K562 (cell line): ENCODE measurements around the gene RNF144A. TPM values are rescaled to one million over a fixed set of nuclear protein-coding genes. Genes with fewer than 3 reads are reported as not detected.

Source experiments
- ATAC-seq: fragments of 200-7000 bp; cut with Tn5 transposase; 3 replicates; pipeline ENCODE4 v1.9.1; 2020; ENCODE audit warnings: moderate library complexity
- BruUV-seq: library from RNA; stranded (reverse); fragments of 400-500 nt; replicated peaks from 2 replicates; lab custom pipeline; 2021; lab: Mats Ljungman, UMichigan
- CTCF ChIA-PET: fragments of 300-600 bp; formaldehyde crosslinking; extraction: SDS; loops from one replicate; lab custom pipeline; 2021; ENCODE audit warnings: low intra/inter-chr PET ratio; lab: Yijun Ruan, JAX
- POLR2A ChIA-PET: fragments of 300-600, 350-650 bp; sonication (Branson Sonifier 250); formaldehyde crosslinking; extraction: SDS; loops from one replicate; lab custom pipeline; 2021; ENCODE audit warnings: antibody characterized with exemption, inconsistent platforms; lab: Yijun Ruan, JAX
- DNase-seq, 4 experiments: peaks; one replicate each; pipeline versions ENCODE4 v3.0.0 to v3.0.0-alpha.2; 2011 to 2018; ENCODE audit warnings: low spot score in 3 of 4, mixed read lengths in 3 of 4; ENCODE audit errors: extremely low read depth in 1 of 4
- FAIRE-seq: peaks from 2 replicates; lab custom pipeline; 2011; peaks lifted over from hg19 to GRCh38; lab: Jason Lieb, UNC
- H2AFZ ChIP-seq: 2 replicates; pipeline ENCODE4 v1.6.0; 2011; ENCODE audit warnings: low read depth, low read length, control low read depth, inconsistent platforms
- H3K27ac ChIP-seq: fragments of 200-600 bp; 3 replicates; pipeline ENCODE4 v1.8.0; 2011; ENCODE audit warnings: low read depth, mild to moderate bottlenecking, control low read depth, inconsistent platforms, low read length, moderate library complexity, mixed read lengths; ENCODE audit errors: extremely low read depth
- H3K27me3 ChIP-seq, 2 experiments: fragments of 300-600 bp in 1 of 2; 2 replicates in 1 of 2; 3 replicates in 1 of 2; pipeline versions ENCODE4 v1.6.0 to v1.8.0; 2011; ENCODE audit warnings: inconsistent platforms in 2 of 2, low read length in 2 of 2, mild to moderate bottlenecking in 1 of 2, mixed read lengths in 1 of 2, moderate library complexity in 1 of 2; ENCODE audit not compliant: control insufficient read depth in 2 of 2, insufficient read depth in 2 of 2
- H3K36me3 ChIP-seq: fragments of 300-600 bp; 3 replicates; pipeline ENCODE4 v1.8.0; 2011; ENCODE audit warnings: mild to moderate bottlenecking, low read length, inconsistent platforms; ENCODE audit not compliant: control insufficient read depth, insufficient read depth
- H3K4me1 ChIP-seq, 2 experiments: fragments of 200-600 bp in 1 of 2; replicated peaks in 1 of 2; 2 replicates in 1 of 2; 3 replicates in 1 of 2; pipeline versions ENCODE4 v1.5.1 to v1.8.0; 2011; ENCODE audit warnings: inconsistent platforms in 2 of 2, low read length in 2 of 2, mild to moderate bottlenecking in 1 of 2, mixed read lengths in 1 of 2, moderate library complexity in 1 of 2; ENCODE audit not compliant: control insufficient read depth in 2 of 2, insufficient read depth in 2 of 2
- H3K4me2 ChIP-seq: 2 replicates; pipeline ENCODE4 v1.6.1; 2011; ENCODE audit warnings: low read length, control low read depth, inconsistent platforms, mixed read lengths; ENCODE audit not compliant: insufficient read depth
- H3K4me3 ChIP-seq: fragments of 200-600 bp; sonication (generic), shearing (Covaris generic); 2 replicates; pipeline ENCODE4 v1.5.1; 2016; ENCODE audit warnings: control low read depth, inconsistent platforms
- H3K79me2 ChIP-seq: fragments of 200-600 bp; 3 replicates; pipeline ENCODE4 v1.8.0; 2011; ENCODE audit warnings: low read length, inconsistent platforms; ENCODE audit not compliant: control insufficient read depth, insufficient read depth
- H3K9ac ChIP-seq, 2 experiments: 2 replicates each; pipeline versions ENCODE4 v1.6.0 to v1.6.1; 2011; ENCODE audit warnings: low read depth in 2 of 2, low read length in 2 of 2, control low read depth in 1 of 2, inconsistent platforms in 1 of 2, mild to moderate bottlenecking in 1 of 2, mixed read lengths in 1 of 2; ENCODE audit not compliant: insufficient read depth in 1 of 2
- H3K9me1 ChIP-seq: one replicate; pipeline ENCODE4 v1.6.0; 2011; ENCODE audit warnings: inconsistent platforms, mild to moderate bottlenecking, low read length, moderate library complexity; ENCODE audit not compliant: control insufficient read depth, insufficient read depth
- H3K9me3 ChIP-seq: replicated peaks from 2 replicates; pipeline ENCODE4 v1.5.1; 2011; ENCODE audit warnings: low read depth, low read length, inconsistent platforms; ENCODE audit not compliant: control insufficient read depth, insufficient read depth
- H4K20me1 ChIP-seq: replicated peaks from 2 replicates; pipeline ENCODE4 v1.6.1; 2011; ENCODE audit warnings: low read length, inconsistent platforms, mixed read lengths; ENCODE audit not compliant: control insufficient read depth, insufficient read depth
- ARHGAP35 ChIP-seq: fragments of 450-650 bp; IDR thresholded peaks from 2 replicates; pipeline ENCODE4 v1.6.1; 2018; ENCODE audit not compliant: partially characterized antibody
- ARID1B ChIP-seq: fragments of 450-650 bp; IDR thresholded peaks from 2 replicates; pipeline ENCODE4 v1.6.1; 2016; ENCODE audit warnings: antibody characterized with exemption, mild to moderate bottlenecking, inconsistent platforms
- HIVEP1 ChIP-seq: fragments of 250-450 bp; sonication (Bioruptor Pico); IDR thresholded peaks from 2 replicates; pipeline ENCODE4 v1.4.0; 2020; ENCODE audit warnings: mild to moderate bottlenecking
- MCM2 ChIP-seq: fragments of 450-650 bp; IDR thresholded peaks from 2 replicates; pipeline ENCODE4 v1.6.1; 2017; ENCODE audit warnings: low read depth, mild to moderate bottlenecking
- PBX2 ChIP-seq, 2 experiments: IDR thresholded peaks in 1 of 2; conservative IDR thresholded peaks in 1 of 2; 2 replicates each; pipeline ENCODE4 v1.6.1; 2016; ENCODE audit warnings: low read depth in 2 of 2, mild to moderate bottlenecking in 1 of 2, missing compliant biosample characterization in 1 of 2, missing genetic modification characterization in 1 of 2, moderate library complexity in 1 of 2
- POLR2H ChIP-seq: IDR thresholded peaks from 2 replicates; pipeline ENCODE4 v1.6.1; 2016; ENCODE audit warnings: missing genetic modification characterization, low read depth, mild to moderate bottlenecking, control low read depth, missing compliant biosample characterization, moderate library complexity
- TCF7L2 ChIP-seq: fragments of 150-350 bp; IDR thresholded peaks from 2 replicates; pipeline ENCODE4 v1.6.1; 2016; ENCODE audit warnings: low read depth, mild to moderate bottlenecking, low read length, moderate library complexity
- WHSC1 ChIP-seq: IDR thresholded peaks from one replicate; pipeline ENCODE4 v1.6.1; 2012; ENCODE audit warnings: low read length, control low read depth, inconsistent platforms
- YBX1 ChIP-seq: fragments of 450-650 bp; IDR thresholded peaks from 2 replicates; pipeline ENCODE4 v1.7.1; 2016; ENCODE audit warnings: mild to moderate bottlenecking
- ZBTB17 ChIP-seq: fragments of 450-650 bp; formaldehyde crosslinking; IDR thresholded peaks from 2 replicates; pipeline ENCODE4 v1.4.0; 2020; ENCODE audit warnings: mild to moderate bottlenecking
- ZKSCAN1 ChIP-seq: fragments of 150-350 bp; IDR thresholded peaks from 2 replicates; pipeline ENCODE4 v1.6.1; 2016; ENCODE audit warnings: low read depth, low read length
- ZNF507 ChIP-seq: conservative IDR thresholded peaks from 2 replicates; pipeline ENCODE4 v1.6.1; 2017; ENCODE audit warnings: missing genetic modification characterization, missing compliant biosample characterization
- WGBS: fragments of 100-300 bp; shearing (Covaris generic); methylation state at CpG from one replicate; pipeline ENCODE4 v1.1.6; 2016; ENCODE audit warnings: low coverage, mixed read lengths; ENCODE audit not compliant: insufficient coverage; ENCODE audit errors: missing lambda C conversion rate; 5-methylcytosine and 5-hydroxymethylcytosine counted together
- in situ Hi-C: fragments of 300-500 bp; cut with MboI; formaldehyde crosslinking; loops from 4 replicates; pipeline ENCODE4 v1.15.0; 2018; ENCODE audit warnings: inconsistent platforms, mixed read lengths
- intact Hi-C: fragments of 100-400 bp; cut with micrococcal nuclease; formaldehyde crosslinking; loops from 2 replicates; pipeline ENCODE4 v1.14.2; 2022
- polyA plus RNA-seq, 8 experiments: library from polyadenylated mRNA; depleted of rRNA in 4 of 8; stranded (reverse) in 5 of 8; unstranded in 3 of 8; fragments of >200 nt; fragmentation: Nextera tagmentation in 2 of 8; fragmentation: Illumina TruSeq in 1 of 8; extraction: Ambion mirVana in 2 of 8; extraction: Trizol in 1 of 8; gene quantifications; 2 replicates each; pipeline versions ENCODE4 v1.2.1 to v1.2.3, GENCODE V29; 2011 to 2014; ENCODE audit warnings: inconsistent platforms in 1 of 8, missing spikeins in 1 of 8
- total RNA-seq, 7 experiments: library from RNA; depleted of rRNA in 6 of 7; stranded (reverse); fragments of >200 nt in 6 of 7; fragmentation: Illumina TruSeq in 2 of 7; extraction: Trizol in 2 of 7; gene quantifications; 2 replicates each; pipeline versions ENCODE4 v1.2.1 to v1.2.3, GENCODE V29; 2011 to 2021; ENCODE audit warnings: low replicate concordance in 1 of 7
- TF ChIP-seq, protein P1 (sequence below): sonication (generic); formaldehyde crosslinking; IDR thresholded peaks from 2 replicates; pipeline ENCODE4 v1.8.0; 2023; ENCODE audit warnings: mild to moderate bottlenecking, missing genetic modification reagents

RNF144A gene
- total and polyA plus RNA-seq, 9 of the 15 experiments (the other 6 are each of a cell fraction or from before 2014, with no cell fraction given) = 0.96 to 11.3 (median 6.2) TPM

DNA sequence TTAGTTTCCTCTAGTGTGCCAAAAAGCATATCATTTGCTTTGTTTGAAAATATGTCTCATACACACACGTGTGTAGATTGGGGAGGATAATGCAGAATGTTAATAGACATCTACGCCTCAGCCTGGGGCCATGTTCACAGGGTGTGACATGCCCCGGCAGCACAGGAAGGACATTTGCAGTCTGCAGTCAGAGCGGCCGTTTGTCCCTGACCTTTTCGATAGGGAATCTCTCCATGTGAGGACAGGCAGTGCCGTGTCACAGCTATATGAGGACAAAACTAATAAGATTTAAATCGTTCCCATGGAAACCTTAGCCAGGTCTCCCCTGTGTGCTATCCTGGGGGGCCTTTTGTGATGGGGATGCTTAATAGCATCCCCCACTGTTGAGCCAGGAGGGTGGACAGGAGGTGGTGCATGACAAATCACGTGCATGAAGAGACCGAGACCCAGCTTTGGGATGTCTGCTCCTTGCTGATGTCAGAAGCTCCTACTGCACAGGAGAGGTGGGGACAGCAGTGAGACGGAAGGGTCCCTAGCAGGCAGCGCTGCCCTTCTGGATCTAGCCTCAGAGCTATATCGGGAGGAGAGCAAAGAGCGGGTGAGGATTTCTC is 100.6 kb downstream of the RNF144A start:
- H3K9ac ChIP-seq = no peak overlapping the region
- BruUV-seq = no TSS peak
- H3K27ac ChIP-seq = no peak overlapping the region
- no peaks in the 10 kb centered on the region for H3K9me3 ChIP-seq
- no peaks in the 10 kb centered on the region for H3K36me3 ChIP-seq
- no peak overlapping the region for H3K4me3 ChIP-seq
- intact Hi-C loops = no loop called here
- peaks cover 2 to 8% of the 10 kb centered on the region in 2 experiments; a peak in 2 of 5 replicates for H3K4me1 ChIP-seq
- ChIA-PET CTCF (no interaction called here), POLR2A (interaction anchor here (0.7 to 1.1 kb wide), 2 partner anchors 11 to 24 kb away, joined by 3 read pairs; no protein-coding TSS in a partner anchor)
- in situ Hi-C loops = loop anchor here (25.0 kb wide), 1 partner anchor 180 kb away; no protein-coding TSS in a partner anchor
- H3K4me2 ChIP-seq = no peak overlapping the region
- no peak for DNase-seq
- H3K27me3 ChIP-seq = no peaks in the 10 kb centered on the region
- H2AFZ ChIP-seq = no peak overlapping the region
- no peaks in the 10 kb centered on the region for H3K79me2 ChIP-seq
- H3K9me1 ChIP-seq = no peaks in the 10 kb centered on the region
- TF ChIP-seq, protein P1, sequence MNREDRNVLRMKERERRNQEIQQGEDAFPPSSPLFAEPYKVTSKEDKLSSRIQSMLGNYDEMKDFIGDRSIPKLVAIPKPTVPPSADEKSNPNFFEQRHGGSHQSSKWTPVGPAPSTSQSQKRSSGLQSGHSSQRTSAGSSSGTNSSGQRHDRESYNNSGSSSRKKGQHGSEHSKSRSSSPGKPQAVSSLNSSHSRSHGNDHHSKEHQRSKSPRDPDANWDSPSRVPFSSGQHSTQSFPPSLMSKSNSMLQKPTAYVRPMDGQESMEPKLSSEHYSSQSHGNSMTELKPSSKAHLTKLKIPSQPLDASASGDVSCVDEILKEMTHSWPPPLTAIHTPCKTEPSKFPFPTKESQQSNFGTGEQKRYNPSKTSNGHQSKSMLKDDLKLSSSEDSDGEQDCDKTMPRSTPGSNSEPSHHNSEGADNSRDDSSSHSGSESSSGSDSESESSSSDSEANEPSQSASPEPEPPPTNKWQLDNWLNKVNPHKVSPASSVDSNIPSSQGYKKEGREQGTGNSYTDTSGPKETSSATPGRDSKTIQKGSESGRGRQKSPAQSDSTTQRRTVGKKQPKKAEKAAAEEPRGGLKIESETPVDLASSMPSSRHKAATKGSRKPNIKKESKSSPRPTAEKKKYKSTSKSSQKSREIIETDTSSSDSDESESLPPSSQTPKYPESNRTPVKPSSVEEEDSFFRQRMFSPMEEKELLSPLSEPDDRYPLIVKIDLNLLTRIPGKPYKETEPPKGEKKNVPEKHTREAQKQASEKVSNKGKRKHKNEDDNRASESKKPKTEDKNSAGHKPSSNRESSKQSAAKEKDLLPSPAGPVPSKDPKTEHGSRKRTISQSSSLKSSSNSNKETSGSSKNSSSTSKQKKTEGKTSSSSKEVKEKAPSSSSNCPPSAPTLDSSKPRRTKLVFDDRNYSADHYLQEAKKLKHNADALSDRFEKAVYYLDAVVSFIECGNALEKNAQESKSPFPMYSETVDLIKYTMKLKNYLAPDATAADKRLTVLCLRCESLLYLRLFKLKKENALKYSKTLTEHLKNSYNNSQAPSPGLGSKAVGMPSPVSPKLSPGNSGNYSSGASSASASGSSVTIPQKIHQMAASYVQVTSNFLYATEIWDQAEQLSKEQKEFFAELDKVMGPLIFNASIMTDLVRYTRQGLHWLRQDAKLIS (CRISPR knock-in tag) = no peak
- TF ChIP-seq ZKSCAN1 (no peak), ARHGAP35 (no peak), YBX1 (no peak), MCM2 (no peak), POLR2H (tag) (no peak), PBX2 (CRISPR knock-in tag; IDR thresholded peaks at IDR 0.05; ENCODE audit: low read depth) (no peak), PBX2 (tag; conservative IDR thresholded peaks at IDR 0.05; ENCODE audit: low read depth) (no peak), WHSC1 (no peak), ARID1B (no peak), ZNF507 (no peak), TCF7L2 (no peak), HIVEP1 (CRISPR knock-in tag) (no peak), ZBTB17 (CRISPR knock-in tag) (no peak)
- TF ChIP-seq, all 486 proteins: peak for 0
- ATAC-seq (no peak), FAIRE-seq (no peak)
- WGBS = 69% methylated on average over 13 of the region's 14 CpGs
- no peaks in the 10 kb centered on the region for H4K20me1 ChIP-seq
